Measurements from ENCODE around the gene LRPAP1.
"Not testable (repeated sequence)": the region's sequence is repeated elsewhere in the genome, so short reads cannot be mapped to it uniquely, and the experiment has no call there.

LRPAP1 gene

GRCh38 chr4:3462790-3463415 lies 69.3 kb downstream of the LRPAP1 start, which contains the start of gene DOK7:
Gene DOK7 (plus strand): TSS chr4:3463306. CDS start chr4:3463376, 70 bp downstream.
- no peak for DNase-seq (ENCODE audit: low read depth, low spot score)

GRCh38 chr4:3462321-3462789 lies 69.9 kb downstream of the LRPAP1 start:
- DNase-seq (ENCODE audit: low read depth, low spot score): no peak

GRCh38 chr4:3461515-3462291 lies 70.5 kb downstream of the LRPAP1 start:
- DNase-seq (ENCODE audit: low read depth, low spot score): no peak

- no peak for DNase-seq (ENCODE audit: low read depth, low spot score)
Observed at GRCh38 chr4:3460926-3461325, 71.3 kb downstream of the LRPAP1 start.

GRCh38 chr4:3459156-3459555 lies 73.1 kb downstream of the LRPAP1 start:
- not testable (repeated sequence) for DNase-seq (ENCODE audit: low read depth, low spot score)

- no peak for DNase-seq (ENCODE audit: low read depth, low spot score)
Observed at GRCh38 chr4:3458371-3458770, 73.9 kb downstream of the LRPAP1 start.

- not testable (repeated sequence) for DNase-seq (ENCODE audit: low read depth, low spot score)
Observed at GRCh38 chr4:3455596-3455995, 76.6 kb downstream of the LRPAP1 start.

Data from brain pericyte (primary cell).